EH (cell line): ENCODE data around the gene ITPKB.

Experiments used
- DNase-seq: peaks from one replicate; pipeline ENCODE4 v3.0.0-alpha.2; 2015; ENCODE audit warnings: low read depth

ITPKB gene

DNA sequence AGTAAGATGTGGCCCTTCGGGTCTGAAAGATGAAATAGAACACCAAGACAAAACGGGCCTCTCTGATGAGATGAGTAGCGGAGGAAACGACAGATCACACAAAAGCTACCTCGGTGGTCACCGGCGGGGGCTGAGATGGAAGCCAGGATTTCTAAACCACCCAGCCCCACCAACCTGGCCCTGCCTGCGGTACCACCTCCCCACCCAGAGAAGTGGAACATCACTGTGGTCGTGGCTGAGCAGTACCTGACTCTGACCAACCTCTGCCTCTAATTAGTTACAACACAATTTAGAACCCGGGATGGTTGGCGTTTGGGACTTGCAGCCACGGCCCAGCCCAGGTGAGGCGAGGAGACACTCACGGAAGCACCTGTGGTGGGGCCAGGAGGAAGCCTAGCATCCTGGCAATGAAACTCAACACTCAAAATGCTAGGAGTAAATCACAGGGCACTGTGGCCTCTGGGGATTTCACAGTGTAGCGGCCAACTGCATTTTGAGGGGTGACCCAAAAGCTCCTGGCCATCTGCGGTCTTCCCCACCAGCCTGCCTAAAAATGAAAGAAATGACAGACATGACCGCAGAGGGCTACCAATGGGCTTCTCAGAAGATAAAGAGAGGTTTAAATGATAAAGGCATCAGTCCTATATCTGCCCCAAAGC, 73.4 kb downstream of the ITPKB start:
- DNase-seq = no peak

DNA sequence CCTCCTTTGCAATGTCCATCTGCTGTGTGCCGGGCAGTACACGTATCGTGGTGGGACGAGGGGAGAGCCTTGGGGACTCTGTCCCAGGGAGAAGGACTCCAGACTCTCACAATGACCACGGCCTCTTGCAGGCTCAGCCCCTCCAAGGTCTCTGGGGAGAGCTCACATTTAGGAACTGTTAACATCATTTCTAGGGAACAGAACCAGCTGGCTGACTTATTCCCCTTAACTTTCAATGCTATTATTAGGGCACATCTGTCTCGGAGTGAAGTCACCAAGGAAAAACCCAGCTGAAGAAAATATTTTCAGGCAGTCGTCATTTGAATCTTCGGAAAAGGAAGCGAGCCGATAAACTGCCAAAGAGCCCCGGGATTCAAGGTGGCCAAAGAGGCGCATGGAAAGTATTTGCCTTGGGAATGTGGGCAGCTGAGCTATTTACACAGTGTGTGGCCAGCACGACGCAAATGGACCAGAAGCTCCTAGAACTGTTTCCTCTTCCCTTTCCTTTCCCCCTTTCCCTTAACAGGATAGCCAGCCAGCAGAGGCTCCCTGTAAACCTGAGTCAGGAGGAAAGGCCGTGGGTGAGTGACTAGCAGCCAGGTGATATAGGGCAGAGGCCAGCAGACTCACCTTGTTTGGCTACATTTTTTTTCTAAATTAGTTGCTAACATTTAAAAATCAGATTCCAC, 74.5 kb downstream of the ITPKB start:
- peak; percentile 95 for DNase-seq

DNA sequence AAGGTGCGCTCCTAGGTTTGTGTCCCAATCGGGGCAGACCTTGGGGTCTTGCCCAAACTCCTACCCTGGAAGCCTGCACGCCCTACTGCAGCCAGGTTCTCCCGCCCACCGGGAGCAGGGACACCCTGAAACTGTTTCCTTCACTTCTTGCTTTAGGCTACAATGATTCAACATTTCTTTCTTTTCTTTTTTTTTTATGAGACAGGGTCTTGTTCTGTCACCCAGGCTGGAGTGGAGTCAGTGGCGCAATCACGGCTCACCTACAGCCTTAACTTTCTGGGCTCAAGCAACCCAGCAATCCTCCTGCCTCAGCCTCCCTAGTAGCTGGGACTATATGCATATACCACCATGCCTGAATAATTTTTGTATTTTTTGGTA, 75.8 kb downstream of the ITPKB start:
- no peak for DNase-seq

DNA sequence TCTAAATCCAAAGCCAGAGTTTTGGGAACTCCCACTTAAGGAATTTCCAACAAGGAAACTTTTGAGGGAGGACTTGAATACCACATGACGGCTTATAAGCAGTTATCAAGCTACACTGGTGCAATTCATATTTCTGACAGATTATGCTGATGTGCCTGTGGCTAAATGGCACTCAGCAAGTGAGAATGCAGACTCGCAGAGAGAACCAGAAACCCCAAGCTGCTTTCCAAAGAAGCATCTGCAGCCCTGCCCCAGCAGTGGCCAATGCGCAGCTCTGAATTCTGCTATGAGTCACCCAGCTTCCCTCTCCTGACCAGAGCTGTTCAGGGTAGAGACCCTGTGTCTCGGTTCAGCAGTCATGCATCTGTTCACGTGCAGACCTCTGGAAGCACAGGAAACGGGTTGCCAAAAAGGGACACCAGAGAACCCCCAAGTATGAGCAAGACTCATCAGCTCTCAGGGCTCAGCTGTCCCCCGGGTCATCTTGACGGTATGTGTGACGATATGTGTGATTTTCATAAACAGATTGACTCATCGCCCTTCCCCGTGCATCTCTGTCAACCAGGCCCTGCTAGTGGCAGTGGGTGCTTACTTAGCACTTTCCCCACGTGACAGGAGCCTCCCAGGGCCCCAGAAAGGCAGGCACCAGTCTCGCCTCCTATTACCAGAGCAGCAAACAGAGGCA, 76.3 kb downstream of the ITPKB start:
- DNase-seq = peak; percentile 99

DNA sequence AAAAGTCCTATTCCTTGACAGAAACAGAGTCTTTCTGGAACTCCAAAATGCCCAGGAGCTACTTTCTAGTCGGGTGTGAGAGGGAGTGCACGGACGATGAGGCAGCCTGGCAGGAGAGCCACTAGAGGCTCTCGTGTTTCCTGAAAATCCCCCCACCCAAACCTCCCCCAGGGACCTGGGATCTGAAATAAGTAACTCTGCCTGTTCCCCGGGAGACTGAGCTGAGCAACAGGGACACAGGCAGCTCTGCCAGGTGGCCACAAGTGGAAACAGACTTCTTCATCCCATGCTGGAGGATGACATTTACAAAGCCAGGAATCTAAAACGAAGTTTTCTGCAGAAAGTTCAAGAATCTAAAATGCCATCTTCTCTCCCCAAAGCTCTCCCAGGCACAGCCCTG, 77.1 kb downstream of the ITPKB start:
- DNase-seq = peak; percentile 13

DNA sequence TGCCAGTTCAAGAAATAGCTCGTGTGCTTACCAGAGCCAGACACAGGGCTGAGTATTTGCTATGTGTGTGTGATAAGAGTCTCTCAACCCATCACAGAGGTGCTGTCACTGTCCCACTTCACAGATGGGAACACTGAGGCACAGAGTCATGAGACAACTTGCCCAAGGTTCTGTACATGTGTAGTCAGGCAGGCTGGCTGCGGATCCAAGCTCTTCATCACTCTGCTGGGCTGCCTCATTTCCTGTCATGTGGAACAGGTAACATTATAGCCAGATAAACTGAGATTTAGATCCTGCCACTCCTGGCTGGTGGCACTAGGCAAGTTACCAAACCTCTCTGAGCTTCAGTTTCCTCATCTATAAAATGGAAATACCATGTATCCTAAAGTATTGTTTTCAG, 77.8 kb downstream of the ITPKB start:
- DNase-seq = no peak

DNA sequence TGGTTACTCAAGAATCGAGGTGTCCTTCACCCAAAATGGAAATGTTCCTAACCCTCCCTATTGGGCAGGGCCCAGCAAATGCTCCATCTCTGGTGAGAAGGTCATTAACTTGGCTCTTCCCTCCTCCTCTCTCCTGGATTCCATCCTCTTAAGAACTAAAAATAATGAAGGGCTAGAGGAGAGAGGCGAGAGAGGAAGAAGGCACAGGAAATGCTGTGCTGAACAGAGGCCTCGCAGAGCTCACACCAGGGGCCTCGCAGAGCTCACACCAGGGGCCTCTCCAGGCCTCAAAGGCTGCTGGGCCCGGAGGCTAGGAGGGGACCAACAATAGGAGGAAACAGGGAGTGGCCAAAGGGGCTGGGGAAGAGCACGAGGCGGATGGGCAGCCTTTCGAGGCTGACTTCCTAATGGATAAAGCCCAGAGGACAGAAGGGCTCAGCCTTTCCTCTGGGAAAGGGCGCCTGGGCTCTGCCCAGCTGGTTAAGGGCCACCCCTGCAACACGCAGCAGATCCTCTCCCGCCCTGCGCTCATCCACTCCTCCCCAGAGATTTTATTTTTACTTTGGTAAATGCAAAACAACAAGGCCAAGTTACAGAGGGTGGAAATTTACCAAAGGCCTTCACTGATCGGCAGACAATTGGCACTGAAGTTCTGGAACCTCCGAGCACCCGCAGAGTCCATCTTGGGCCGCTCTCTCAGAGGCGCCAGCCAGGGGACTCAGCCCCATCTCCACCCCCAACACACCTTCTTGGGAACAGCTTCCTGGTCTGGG, 78.5 kb downstream of the ITPKB start:
- DNase-seq = peak; percentile 20

DNA sequence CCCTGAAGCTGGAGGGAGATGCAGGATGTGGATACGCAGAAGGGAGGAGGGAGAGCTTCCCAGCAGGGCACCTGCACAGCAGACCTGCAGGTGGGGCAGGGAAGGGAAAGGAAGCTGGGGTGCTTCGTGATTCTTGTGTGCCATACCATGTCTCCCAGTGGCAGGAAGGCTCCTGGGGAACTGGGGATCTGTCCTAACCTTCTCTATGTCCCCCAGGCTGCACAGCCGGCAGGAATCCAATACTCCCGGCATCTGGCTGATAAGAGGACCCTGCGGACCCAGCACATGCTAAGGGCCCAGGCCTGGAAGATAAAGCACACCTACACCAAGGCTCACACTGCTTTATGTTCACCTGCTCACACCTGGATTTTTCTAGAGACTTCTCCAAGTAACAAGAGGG, 79.4 kb downstream of the ITPKB start:
- DNase-seq = no peak

DNA sequence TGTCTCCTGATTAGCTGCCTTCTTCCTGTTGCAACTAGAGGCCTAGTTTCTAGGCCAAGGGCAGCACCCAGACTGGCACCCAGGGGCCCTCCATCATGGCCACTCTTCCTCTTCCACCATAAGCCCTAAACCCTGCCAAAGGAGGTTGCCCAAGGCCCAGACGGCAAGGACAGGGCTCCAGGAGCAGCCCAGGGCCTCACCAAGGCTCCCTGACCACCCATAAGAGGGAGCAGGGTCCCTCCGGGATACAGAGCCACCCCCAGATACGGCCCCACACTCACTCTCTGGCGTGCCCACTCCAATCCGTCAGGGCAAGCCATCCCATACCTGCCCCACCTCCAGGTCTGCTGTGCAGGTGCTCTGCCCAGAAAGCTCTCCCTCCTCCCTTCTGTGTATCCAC, 79.9 kb downstream of the ITPKB start:
- DNase-seq = no peak

DNA sequence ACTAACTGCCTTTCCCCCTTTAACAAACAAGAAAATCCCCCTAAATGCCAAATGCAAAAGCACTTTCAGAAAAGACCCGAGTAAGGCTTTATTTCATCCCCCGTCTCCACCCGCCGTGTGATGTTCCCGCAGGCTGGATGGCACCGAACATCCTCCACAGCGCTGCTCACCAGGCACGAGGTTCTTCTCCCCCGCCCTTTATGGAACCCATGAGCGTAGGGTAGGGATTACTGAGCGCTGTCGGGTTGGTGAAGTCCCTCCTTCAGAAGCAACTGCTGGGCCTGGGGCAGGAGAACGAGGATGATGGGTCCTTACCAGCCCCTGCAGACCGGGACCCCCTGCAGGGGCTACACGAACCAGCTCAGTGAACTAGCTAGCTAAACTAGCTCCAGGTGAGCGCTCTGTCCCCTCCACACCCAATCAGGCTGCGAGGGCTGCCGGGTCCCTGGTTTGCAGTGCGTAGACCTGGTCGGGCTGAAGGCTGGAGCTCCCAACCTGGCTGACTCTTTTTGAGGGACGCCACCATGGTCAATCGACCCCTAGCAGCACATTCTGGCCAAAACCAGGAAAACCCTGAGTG, 80.4 kb downstream of the ITPKB start:
- no peak for DNase-seq

DNA sequence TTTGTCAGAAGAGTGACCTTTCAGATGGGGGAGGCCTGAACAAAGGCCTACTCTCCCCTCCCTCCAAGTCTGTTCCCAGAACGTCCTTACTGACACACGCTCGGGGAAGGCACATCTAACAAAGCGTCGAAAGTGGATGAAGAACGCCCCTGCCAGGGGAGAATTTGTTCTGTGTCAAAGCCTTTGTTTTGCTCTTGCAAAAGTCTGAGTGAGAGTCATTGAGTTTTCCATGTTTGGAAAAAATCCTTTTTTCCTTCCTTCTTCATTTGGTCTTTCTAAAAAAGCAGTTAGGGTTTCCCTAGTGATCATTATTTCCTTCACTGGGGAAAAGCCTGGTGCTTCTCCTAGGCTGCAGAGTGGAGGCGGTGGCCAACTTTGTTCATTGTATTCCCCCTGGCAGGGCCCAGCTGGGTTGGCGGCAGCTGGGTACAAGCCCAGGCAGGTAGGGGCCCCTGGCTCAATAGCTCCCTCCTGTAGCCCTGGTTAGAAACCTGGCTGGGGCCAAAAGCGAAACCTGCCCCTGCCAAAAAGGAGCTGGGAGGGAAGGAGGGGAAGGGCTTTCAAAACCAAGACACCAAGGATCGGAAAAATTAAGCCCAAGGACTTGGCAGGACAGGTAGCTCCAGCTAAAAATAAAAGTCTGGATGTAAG, 81.1 kb downstream of the ITPKB start:
- DNase-seq = no peak

DNA sequence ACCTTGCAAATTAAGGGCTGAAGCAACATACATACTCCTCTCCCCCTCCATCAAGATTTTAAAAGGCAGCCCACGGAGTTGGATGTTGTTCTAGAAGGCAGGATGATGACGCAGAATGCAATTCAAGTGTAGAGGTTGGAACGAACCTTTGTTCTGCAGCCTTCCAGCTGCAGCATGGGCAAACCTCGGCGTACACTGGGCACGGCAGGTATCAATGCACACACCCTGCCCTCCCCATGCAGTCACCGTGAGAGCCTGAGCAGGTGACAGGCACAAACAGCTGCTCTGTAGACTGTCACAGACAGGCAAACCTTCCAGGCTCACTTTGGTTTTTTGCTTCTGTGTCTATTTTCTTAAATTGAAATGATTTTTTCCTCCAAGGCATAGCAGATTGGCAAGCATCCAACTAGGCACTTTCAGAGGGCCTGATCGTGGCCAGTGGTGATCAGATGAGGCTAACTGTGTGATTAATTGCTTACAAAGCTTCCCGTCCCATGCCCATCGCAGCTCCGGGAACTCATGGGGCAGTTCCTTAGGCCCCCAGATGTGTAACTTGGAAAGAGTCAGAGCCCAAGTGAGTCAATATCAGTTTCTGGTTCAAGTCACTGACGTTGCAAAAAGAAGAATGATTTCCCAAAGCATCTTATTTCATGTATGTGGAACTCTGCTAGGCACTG, 82.3 kb downstream of the ITPKB start:
- DNase-seq = peak; percentile 71

DNA sequence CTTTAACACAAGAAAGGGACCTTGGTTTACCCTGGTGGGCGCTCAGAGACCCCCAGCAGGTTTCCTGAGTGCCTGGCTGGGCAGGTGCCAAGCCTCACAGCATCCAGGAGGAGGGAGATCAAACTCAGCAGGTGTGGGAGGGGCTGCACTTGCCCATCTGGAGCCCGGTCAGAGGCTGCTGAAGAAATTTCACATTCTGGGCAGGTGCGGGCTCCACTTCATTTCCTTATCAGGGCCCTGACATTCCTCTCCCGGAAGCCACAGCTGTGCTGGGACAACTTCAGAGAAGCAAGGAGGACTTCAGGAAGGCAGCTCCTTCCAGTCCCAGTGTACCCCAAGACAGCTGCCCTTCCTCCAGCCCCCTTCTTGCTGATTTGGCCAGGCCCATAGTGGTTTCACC, 82.9 kb downstream of the ITPKB start:
- no peak for DNase-seq

DNA sequence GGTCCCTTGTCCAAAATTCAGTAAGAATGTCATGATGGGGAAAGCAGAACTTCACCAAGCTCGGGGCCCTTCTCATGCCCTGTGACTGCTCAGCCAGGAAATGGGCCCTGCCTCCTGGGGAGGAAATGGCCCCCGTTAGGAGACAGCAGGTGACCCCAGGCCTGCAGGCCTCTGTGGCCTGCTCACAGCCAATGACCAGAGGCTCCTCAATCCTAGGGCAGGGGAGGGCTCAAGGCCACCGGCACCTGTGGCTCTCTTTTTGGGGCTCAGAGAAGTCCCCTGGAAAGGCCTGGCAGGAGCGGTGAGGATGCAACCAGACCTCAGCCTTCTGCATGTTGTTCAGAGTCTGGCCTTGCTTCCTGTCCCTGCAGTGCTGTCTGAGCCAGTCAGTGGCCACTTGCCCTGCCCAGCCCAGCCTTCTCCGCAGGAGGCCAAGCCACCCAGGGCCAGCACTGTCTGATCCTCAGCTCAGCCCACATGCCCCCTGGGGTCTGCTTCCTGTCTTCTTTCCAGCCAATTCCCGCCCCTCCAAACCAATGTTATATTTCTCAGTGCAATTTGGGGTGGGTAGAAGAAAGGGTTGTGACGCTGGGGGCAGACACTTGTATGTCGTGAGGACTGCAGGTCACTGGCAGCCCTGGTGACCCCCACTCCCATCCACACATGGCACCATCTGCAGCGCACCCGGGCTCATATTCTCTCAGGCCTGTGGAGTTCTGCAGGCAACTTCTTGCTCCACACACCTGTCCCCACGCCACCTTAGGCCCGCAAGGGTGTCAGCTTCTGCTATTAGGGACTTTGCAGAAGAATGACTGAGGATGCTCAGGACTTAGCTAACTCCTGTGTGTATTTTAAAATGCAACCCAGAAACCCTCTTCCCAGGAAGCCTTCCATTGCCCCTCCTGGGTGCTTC, 83.6 kb downstream of the ITPKB start:
- peak; percentile 52 for DNase-seq

DNA sequence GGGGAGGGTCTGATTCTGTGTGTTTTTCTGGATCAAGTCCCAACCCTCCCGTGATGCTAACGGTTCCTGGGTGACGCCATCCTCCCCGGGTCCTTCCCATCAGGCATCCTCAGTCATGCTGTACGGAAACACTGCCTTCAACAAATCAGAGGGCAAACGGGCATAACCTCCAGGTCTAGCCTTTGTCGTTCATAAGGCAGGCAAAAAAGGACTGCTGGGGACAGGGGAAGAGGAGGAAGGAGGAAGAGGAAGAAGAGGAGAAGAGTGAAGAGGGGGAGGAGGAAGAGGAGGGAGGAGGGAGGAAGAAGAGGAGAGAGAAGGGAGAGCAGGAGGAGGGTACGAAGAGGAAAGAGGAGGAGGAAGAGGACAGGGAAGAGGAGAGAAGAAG, 84.4 kb downstream of the ITPKB start:
- DNase-seq = no peak

DNA sequence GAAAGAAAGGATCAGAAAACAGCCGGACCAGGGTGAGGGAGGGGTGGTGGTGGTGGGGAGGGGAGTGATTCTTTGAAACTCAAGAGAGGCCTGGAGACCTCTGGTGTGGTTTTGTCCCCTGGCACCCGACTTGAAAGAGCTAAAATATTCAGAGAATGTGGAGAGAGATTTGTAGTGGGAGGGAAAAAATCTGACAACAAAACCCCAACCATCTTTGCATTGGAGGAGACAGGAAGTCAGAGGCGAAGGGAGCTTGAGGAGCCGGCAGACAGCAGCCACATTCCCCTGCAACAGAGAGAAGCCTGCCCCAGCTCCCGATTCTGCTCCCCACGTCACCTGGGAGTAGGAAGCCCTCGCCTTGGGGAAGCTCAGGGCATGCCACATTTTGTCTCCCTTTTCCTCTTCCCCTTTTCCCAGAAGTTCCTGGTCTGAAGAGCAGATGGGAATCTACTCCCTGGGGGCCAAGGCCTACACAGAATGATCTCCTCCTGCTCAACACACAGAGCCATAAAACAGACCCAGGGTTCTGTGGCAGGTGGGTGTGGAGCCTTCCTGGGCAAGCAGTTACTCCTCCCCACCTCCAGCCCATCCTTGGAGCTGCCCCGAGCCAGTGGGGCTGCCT, 84.9 kb downstream of the ITPKB start:
- DNase-seq = peak; percentile 72

DNA sequence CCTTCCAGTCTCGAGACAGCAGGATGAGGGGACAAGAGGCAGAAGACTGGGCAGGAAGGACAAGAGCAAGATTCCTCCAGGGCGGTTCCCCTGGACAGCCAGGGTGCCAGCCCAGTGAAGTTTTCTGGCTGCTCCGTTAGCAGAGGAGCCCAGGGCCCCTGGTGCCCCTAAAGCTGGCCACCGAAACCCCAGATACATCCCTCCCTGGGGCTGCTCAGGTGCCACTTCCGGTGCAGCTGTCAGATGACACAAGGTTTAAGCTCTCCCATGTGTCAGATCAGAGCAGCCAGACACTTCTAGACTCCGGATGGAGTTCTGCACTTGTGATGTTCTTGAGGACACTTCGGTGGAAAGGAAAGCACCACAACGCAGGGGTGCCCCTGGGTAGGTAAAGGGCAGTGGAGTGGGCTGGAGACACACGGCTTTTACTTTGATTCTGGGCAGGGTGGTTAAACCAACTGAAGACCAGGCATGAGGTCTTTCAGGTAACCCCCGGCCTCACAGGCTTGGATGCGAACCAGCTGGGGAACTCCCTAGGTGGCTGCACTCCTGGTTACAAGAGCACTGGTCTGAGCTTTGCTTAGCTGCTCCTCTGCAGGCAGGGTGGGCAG, 85.7 kb downstream of the ITPKB start:
- DNase-seq = no peak

DNA sequence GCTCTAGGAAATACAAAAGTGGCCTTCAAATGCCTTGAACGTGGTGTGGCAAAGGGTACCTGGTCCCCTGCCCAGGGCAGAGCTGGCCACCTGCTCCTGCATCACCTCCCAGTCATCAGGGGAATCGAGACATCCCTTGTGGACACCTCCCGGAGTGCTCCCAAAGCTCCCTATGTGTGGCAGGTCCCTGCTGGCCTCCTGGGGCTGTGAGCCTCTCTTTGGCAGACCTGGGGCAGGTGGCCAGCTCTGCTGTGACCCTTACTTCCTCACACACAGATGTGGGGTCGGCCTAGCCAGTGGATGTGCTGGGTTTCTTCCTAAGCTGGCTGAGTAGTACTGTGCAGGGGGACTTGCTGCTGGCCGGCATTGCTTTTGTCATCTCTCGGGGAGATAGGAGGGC, 86.5 kb downstream of the ITPKB start:
- no peak for DNase-seq

DNA sequence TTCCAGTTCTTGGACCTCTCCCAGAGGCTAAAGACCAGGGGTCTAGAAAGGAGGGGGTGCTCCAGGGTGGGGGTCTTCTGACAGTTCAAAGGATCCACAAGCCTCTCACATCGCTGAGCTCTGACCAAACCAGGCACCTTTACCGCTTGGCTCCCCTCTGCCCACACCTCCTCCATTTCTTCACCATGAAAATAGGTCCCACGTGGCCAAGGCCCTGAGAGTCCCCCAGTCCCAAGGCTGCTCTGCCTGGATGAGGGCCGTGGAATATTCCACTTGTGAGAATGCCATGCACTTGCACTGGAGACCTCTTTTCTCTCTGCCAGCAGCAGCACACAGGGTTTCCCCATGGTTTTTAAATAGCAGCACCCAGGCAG, 87.4 kb downstream of the ITPKB start:
- DNase-seq = no peak
